CD4-positive, alpha-beta T cell (primary cell): ENCODE measurements around the gene PGAP1. TPM values are rescaled to one million over a fixed set of nuclear protein-coding genes. Genes with fewer than 3 reads are reported as not detected.

Source experiments
- ATAC-seq: fragments of 200-7000 bp; cut with Tn5 transposase; one replicate; pipeline ENCODE4 v1.10.0; 2022; ENCODE audit warnings: mild to moderate bottlenecking; ENCODE audit not compliant: poor library complexity
- CTCF ChIA-PET: fragments of 350-600 bp; sonication (Branson Sonifier 250); formaldehyde crosslinking; loops from one replicate; lab custom pipeline; 2021; ENCODE audit warnings: antibody characterized with exemption, inconsistent platforms; lab: Charles Lee
- POLR2A ChIA-PET: fragments of 350-600 bp; sonication (Branson Sonifier 250); formaldehyde crosslinking; loops from one replicate; lab custom pipeline; 2021; ENCODE audit warnings: antibody characterized with exemption, inconsistent platforms; lab: Charles Lee
- DNase-seq, 14 experiments: peaks; one replicate each; pipeline ENCODE4 v3.0.0-alpha.2; 2013 to 2020; ENCODE audit warnings: mixed read lengths in 2 of 14
- H3K27ac ChIP-seq, 2 donors: one replicate each; pipeline versions ENCODE4 v1.5.1 to v1.7.0; 2013; ENCODE audit warnings: low read length in 2 of 2, low read depth in 1 of 2, mild to moderate bottlenecking in 1 of 2
- H3K27me3 ChIP-seq, 2 experiments: 1 replicate in 1 of 2; 2 replicates in 1 of 2; pipeline versions ENCODE4 v1.6.1 to v1.7.0; 2013; ENCODE audit warnings: low read length in 2 of 2, control low read depth in 1 of 2, mild to moderate bottlenecking in 1 of 2, moderate library complexity in 1 of 2; ENCODE audit not compliant: insufficient read depth in 2 of 2, control insufficient read depth in 1 of 2
- H3K36me3 ChIP-seq: one replicate; pipeline ENCODE4 v1.6.1; 2013; ENCODE audit warnings: low read length, control low read depth; ENCODE audit not compliant: insufficient read depth
- H3K4me1 ChIP-seq: one replicate; pipeline ENCODE4 v1.6.1; 2013; ENCODE audit warnings: low read length, control low read depth; ENCODE audit not compliant: insufficient read depth
- H3K4me3 ChIP-seq: one replicate; pipeline ENCODE4 v1.5.1; 2013; ENCODE audit warnings: mild to moderate bottlenecking, low read length, moderate library complexity
- H3K9me3 ChIP-seq, 2 experiments: 1 replicate in 1 of 2; 2 replicates in 1 of 2; pipeline versions ENCODE4 v1.6.1 to v1.7.0; 2013; ENCODE audit warnings: low read length in 2 of 2, mild to moderate bottlenecking in 2 of 2, control low read depth in 1 of 2, moderate library complexity in 1 of 2; ENCODE audit not compliant: control insufficient read depth in 1 of 2, insufficient read depth in 1 of 2
- H3K27ac Mint-ChIP-seq: one replicate; pipeline ENCODE4 v1.8.0; 2020; ENCODE audit warnings: mixed read lengths
- H3K27me3 Mint-ChIP-seq: one replicate; pipeline ENCODE4 v1.8.0; 2021; ENCODE audit warnings: mixed read lengths
- H3K36me3 Mint-ChIP-seq: one replicate; pipeline ENCODE4 v1.8.0; 2021; ENCODE audit warnings: low read depth, mixed read lengths
- H3K4me1 Mint-ChIP-seq: one replicate; pipeline ENCODE4 v1.8.0; 2021; ENCODE audit warnings: low read depth, mixed read lengths
- H3K4me3 Mint-ChIP-seq: one replicate; pipeline ENCODE4 v1.8.0; 2020; ENCODE audit warnings: mild to moderate bottlenecking, mixed read lengths
- H3K9me3 Mint-ChIP-seq: one replicate; pipeline ENCODE4 v1.8.0; 2020; ENCODE audit warnings: mixed read lengths
- CTCF ChIP-seq: fragments of 200-600 bp; IDR thresholded peaks from one replicate; pipeline ENCODE4 v1.8.0; 2022; ENCODE audit warnings: antibody characterized with exemption, mild to moderate bottlenecking
- intact Hi-C, 2 experiments: fragments of 100-400 bp; cut with DNase I in 1 of 2; cut with micrococcal nuclease in 1 of 2; formaldehyde crosslinking; loops; one replicate each; pipeline versions ENCODE4 v1.15.1 to v1.9.0; 2023 to 2025; cut with DNase I, micrococcal nuclease
- total RNA-seq, 174 experiments: library from RNA in 2 of 174; stranded (reverse) in 2 of 174; gene quantifications; one replicate each; pipeline ENCODE4 v1.2.3 and lab custom pipeline; 2021 to 2026

The PGAP1 gene
- total RNA-seq, 2 experiments from 2014 or later, result 10.3 to 11.3 TPM

GRCh38 chr2:196792865-196793264 is 133.6 kb downstream of the PGAP1 start:
- ATAC-seq (no peak), DNase-seq (no peak)
- peaks cover 22% of the 10 kb centered on the region for H3K4me1 Mint-ChIP-seq
- H3K4me3 ChIP-seq, result no peak overlapping the region
- no peak for TF ChIP-seq CTCF
- no peaks in the 10 kb centered on the region for H3K27me3 ChIP-seq
- intact Hi-C loops, result no loop called here
- H3K9me3 Mint-ChIP-seq, result no peaks in the 10 kb centered on the region
- ChIA-PET POLR2A (no interaction called here), CTCF (interaction anchor here (1.2 kb wide), 1 partner anchor 11 kb away, joined by 3 read pairs; no protein-coding TSS in a partner anchor)
- peaks cover 79% of the 10 kb centered on the region for H3K36me3 ChIP-seq
- H3K9me3 ChIP-seq, result no peaks in the 10 kb centered on the region
- peaks cover 4% of the 10 kb centered on the region for H3K4me1 ChIP-seq
- H3K36me3 Mint-ChIP-seq, result peaks cover 54% of the 10 kb centered on the region
- no peak overlapping the region for H3K27ac Mint-ChIP-seq
- no peaks in the 10 kb centered on the region for H3K27me3 Mint-ChIP-seq
- no peak overlapping the region for H3K27ac ChIP-seq
- H3K4me3 Mint-ChIP-seq, result no peak overlapping the region

DNA sequence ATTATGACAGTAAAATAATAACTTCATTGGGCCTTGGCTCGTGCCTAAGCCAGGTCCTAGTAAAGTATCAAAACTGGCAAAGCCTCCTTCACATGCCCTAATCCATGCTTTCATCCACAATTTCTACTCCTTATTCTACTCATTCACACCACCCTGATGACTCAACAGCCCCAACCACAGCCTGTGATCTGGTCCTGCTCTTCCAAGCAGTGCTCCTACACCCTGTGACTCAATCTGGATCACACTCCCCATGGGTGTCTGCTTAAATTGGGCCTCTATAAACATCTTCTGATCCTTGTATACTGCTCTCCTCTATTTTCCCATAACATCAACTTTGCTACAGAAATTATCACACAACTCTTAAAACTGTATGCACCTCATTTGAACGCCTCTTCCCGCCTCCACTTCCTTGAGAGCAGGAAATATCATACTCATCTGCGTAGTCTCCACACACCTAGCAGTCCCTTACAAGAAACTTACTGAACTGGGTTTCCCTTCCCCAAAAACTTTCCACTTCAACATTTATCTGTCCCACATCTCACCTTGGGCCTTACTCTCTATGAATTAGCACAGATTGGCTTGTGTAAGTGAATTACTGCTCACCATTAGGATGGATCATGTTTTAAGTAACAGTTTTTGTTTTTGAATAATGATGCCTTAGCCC is 142.9 kb downstream of the PGAP1 start:
- H3K36me3 Mint-ChIP-seq, result peaks cover 26% of the 10 kb centered on the region
- peaks cover 7% of the 10 kb centered on the region for H3K4me1 Mint-ChIP-seq
- H3K27ac Mint-ChIP-seq, result no peak overlapping the region
- H3K4me3 ChIP-seq, result no peak overlapping the region
- no peak overlapping the region for H3K27ac ChIP-seq
- no peaks in the 10 kb centered on the region for H3K4me1 ChIP-seq
- no peak for TF ChIP-seq CTCF
- ATAC-seq (no peak), DNase-seq (no peak)
- no peaks in the 10 kb centered on the region for H3K27me3 Mint-ChIP-seq
- no peaks in the 10 kb centered on the region for H3K9me3 ChIP-seq
- no peaks in the 10 kb centered on the region for H3K9me3 Mint-ChIP-seq
- H3K27me3 ChIP-seq, result no peaks in the 10 kb centered on the region
- H3K4me3 Mint-ChIP-seq, result no peak overlapping the region
- intact Hi-C loops, result loop anchor here in 1 of 2 experiments (10.0 kb wide), 1 partner anchor 611 kb away; no protein-coding TSS in a partner anchor
- peaks cover 90% of the 10 kb centered on the region for H3K36me3 ChIP-seq
- ChIA-PET POLR2A (no interaction called here), CTCF (no interaction called here)

Other genes with a start within 250 kb of the PGAP1 start
- 10 to 100 TPM; 25.7 to 30.0 TPM for gene GTF3C3, start 127.0 kb downstream of the PGAP1 start, total RNA-seq
- gene C2orf66, start 117.4 kb downstream of the PGAP1 start, total RNA-seq, result not detected